Epithelial cell of proximal tubule (primary cell): ENCODE data around the gene SENP1. TPM values are rescaled to one million over a fixed set of nuclear protein-coding genes. Genes with fewer than 3 reads are reported as not detected.
A peak's percentile ranks its signal among the peaks of the same experiment; 100 is the strongest.

Source experiments
- DNase-seq: peaks from one replicate; pipeline ENCODE4 v3.0.0-alpha.2; 2011; ENCODE audit warnings: low read depth
- H3K4me3 ChIP-seq: 2 replicates; pipeline ENCODE4 v1.5.1; 2011; ENCODE audit warnings: low read depth, mild to moderate bottlenecking, low read length
- CTCF ChIP-seq: conservative IDR thresholded peaks from 2 replicates; pipeline ENCODE4 v1.5.1; 2012; ENCODE audit warnings: low read depth, mild to moderate bottlenecking, low read length
- total RNA-seq: library from RNA; depleted of rRNA; stranded (reverse); fragments of >200 nt; gene quantifications from 2 replicates; pipeline ENCODE4 v1.2.3, GENCODE V29; 2015

Gene SENP1
- total RNA-seq, 1 donor from 2014 or later: 10.3 TPM

DNA sequence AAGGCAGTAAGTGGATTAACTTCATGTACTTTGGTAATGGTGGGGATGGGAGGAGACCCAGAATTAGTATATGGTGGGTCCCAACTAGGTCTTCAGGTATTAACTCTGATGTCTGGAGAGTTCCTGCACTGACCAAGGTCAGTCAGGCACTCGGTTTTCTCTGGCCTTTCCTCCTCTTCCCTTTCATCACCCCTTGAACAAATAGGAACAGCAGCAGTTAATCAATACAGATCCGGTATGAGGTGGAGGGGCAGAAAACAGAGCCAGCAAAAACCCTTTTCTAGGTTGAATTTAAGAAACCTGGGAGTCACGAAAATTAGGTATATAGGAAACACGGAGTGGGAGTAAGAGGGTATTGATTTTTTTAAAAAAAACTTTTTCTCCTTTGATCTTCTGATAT lies 17.3 kb upstream of the SENP1 start:
- no peak overlapping the region for H3K4me3 ChIP-seq
- TF ChIP-seq CTCF: no peak
- DNase-seq: no peak

GRCh38 chr12:48122065-48122834 lies 16.4 kb upstream of the SENP1 start:
- no peak for DNase-seq
- no peak overlapping the region for H3K4me3 ChIP-seq
- no peak for TF ChIP-seq CTCF

DNA sequence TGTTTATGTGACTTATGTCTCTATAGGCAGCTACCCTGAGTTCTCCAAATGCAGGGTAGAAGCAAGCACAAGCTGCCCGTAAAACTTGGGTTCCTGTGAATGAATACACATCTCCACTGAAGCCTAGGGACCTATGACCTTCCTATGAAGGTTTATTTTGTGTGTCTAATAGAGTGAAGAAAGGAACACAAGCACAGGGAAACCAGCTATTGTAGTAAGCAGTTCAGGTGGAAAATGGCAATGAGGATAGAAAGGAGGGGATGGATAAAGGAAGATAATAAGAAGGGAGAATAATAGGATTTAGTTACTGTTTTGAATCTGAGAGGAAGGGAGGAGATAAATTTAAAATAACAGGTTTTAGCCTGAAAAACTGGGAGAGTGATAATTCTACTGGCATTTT lies 15.6 kb upstream of the SENP1 start:
- no peak overlapping the region for H3K4me3 ChIP-seq
- no peak for TF ChIP-seq CTCF
- no peak for DNase-seq

- DNase-seq: no peak
- H3K4me3 ChIP-seq: peak overlapping the region; percentile 78
- no peak for TF ChIP-seq CTCF
Measured at GRCh38 chr12:48119834-48120195, 13.9 kb upstream of the SENP1 start.

GRCh38 chr12:48119078-48119833 lies 13.4 kb upstream of the SENP1 start, which contains the start of gene PFKM:
Gene PFKM, plus strand, starts transcription at chr12:48119364. Its CDS starts 3,411 bp downstream, at chr12:48122775.
- DNase-seq: peak; percentile 57
- H3K4me3 ChIP-seq: peak within 1 kb of the TSS; percentile 78
- TF ChIP-seq CTCF: no peak

DNA sequence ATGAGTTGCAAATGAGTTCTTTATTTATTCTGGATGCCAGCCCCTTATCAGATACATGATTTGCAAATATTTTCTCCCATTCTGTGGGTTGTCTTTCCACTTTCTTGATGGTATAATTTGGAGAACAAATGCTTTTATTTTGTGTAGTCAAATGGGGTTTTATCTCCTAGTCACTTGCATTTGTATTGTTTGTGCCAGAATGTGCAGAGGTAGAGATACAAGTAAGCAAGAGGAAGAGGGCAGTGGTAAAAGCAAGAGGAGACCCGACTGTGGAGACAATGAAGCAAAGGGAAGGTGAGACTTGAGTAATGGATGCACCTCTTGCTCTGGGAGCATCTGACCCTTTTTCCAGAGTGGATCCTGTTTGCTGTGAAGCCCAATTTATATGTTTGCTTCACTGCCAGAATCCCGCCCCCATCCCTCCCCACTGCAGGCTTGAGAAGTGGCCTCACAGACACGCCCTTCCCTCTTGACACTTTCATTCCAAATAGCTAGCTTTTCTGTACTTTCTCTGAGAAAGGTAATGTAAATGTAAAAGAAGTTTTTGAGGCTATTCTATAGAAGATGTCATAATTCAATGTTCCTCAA lies 12.5 kb upstream of the SENP1 start:
- no peak for TF ChIP-seq CTCF
- DNase-seq: no peak
- no peak overlapping the region for H3K4me3 ChIP-seq
